HepG2 (cell line): Measurements from ENCODE around the gene PRM3. TPM values are rescaled to one million over a fixed set of nuclear protein-coding genes. Genes with fewer than 3 reads are reported as not detected.
A peak's percentile ranks its signal among the peaks of the same experiment; 100 is the strongest.

Experiments used
- ARHGAP35 ChIP-seq: sonication (generic); formaldehyde crosslinking; IDR thresholded peaks from 2 replicates; pipeline ENCODE4 v1.9.0; 2022; ENCODE audit warnings: mild to moderate bottlenecking, inconsistent platforms, moderate library complexity, missing genetic modification reagents, borderline replicate concordance
- E2F2 ChIP-seq: sonication (generic); formaldehyde crosslinking; IDR thresholded peaks from 2 replicates; pipeline ENCODE4 v1.4.0; 2020; ENCODE audit warnings: missing genetic modification reagents, borderline replicate concordance
- ELF3 ChIP-seq: IDR thresholded peaks from 2 replicates; pipeline ENCODE4 v1.6.1; 2016; ENCODE audit warnings: missing genetic modification reagents, missing compliant biosample characterization
- HMG20A ChIP-seq: IDR thresholded peaks from 2 replicates; pipeline ENCODE4 v1.6.1; 2016; ENCODE audit warnings: borderline replicate concordance
- IRF2 ChIP-seq: IDR thresholded peaks from 2 replicates; pipeline ENCODE4 v1.6.1; 2018; ENCODE audit warnings: missing genetic modification reagents, missing compliant biosample characterization
- MTF1 ChIP-seq: sonication (generic); formaldehyde crosslinking; IDR thresholded peaks from 2 replicates; pipeline ENCODE4 v1.5.0; 2020; ENCODE audit warnings: missing genetic modification reagents
- NCOR1 ChIP-seq: fragments of 200-600 bp; sonication (generic); IDR thresholded peaks from 2 replicates; pipeline ENCODE4 v1.7.0; 2017; ENCODE audit warnings: antibody characterized with exemption, low read length, borderline replicate concordance
- NR1H2 ChIP-seq: sonication (generic); formaldehyde crosslinking; IDR thresholded peaks from 2 replicates; pipeline ENCODE4 v1.8.1; 2022; ENCODE audit warnings: low read depth, missing genetic modification reagents, borderline replicate concordance
- PRDM4 ChIP-seq: sonication (generic); formaldehyde crosslinking; IDR thresholded peaks from 2 replicates; pipeline ENCODE4 v1.9.0; 2021; ENCODE audit warnings: missing genetic modification reagents, borderline replicate concordance
- RERE ChIP-seq: IDR thresholded peaks from 2 replicates; pipeline ENCODE4 v1.6.1; 2016; ENCODE audit warnings: low read depth, missing genetic modification reagents, missing compliant biosample characterization
- ZBTB21 ChIP-seq: sonication (generic); formaldehyde crosslinking; IDR thresholded peaks from 2 replicates; pipeline ENCODE4 v1.4.0; 2020; ENCODE audit warnings: missing genetic modification reagents
- ZFAT ChIP-seq: sonication (generic); formaldehyde crosslinking; conservative IDR thresholded peaks from 2 replicates; pipeline ENCODE4 v1.8.1; 2023; ENCODE audit warnings: missing genetic modification reagents, inconsistent platforms
- ZFP36 ChIP-seq: fragments of 150-350 bp; IDR thresholded peaks from 2 replicates; pipeline ENCODE4 v1.6.1; 2018; ENCODE audit warnings: borderline replicate concordance, low read length, low read depth; ENCODE audit not compliant: partially characterized antibody
- ZMYM4 ChIP-seq: sonication (generic); formaldehyde crosslinking; IDR thresholded peaks from 2 replicates; pipeline ENCODE4 v1.8.1; 2023; ENCODE audit warnings: mild to moderate bottlenecking, missing genetic modification reagents
- ZNF136 ChIP-seq: sonication (generic); formaldehyde crosslinking; IDR thresholded peaks from 2 replicates; pipeline ENCODE4 v1.8.1; 2022; ENCODE audit warnings: low read depth, mild to moderate bottlenecking, moderate library complexity, missing genetic modification reagents
- ZNF557 ChIP-seq: sonication (generic); formaldehyde crosslinking; IDR thresholded peaks from 2 replicates; pipeline ENCODE4 v1.4.0; 2020; ENCODE audit warnings: missing genetic modification reagents
- ZNF607 ChIP-seq: sonication (generic); formaldehyde crosslinking; IDR thresholded peaks from 2 replicates; pipeline ENCODE4 v1.5.1; 2020; ENCODE audit warnings: missing genetic modification reagents, mild to moderate bottlenecking, borderline replicate concordance
- ZNF773 ChIP-seq: sonication (generic); formaldehyde crosslinking; IDR thresholded peaks from 2 replicates; pipeline ENCODE4 v1.4.0; 2020; ENCODE audit warnings: missing genetic modification reagents, borderline replicate concordance
- polyA plus RNA-seq, 8 experiments: library from polyadenylated mRNA; depleted of rRNA in 3 of 8; stranded (reverse) in 7 of 8; unstranded in 1 of 8; fragments of >200 nt; fragmentation: Illumina TruSeq in 4 of 8; extraction: Trizol in 4 of 8; gene quantifications; 2 replicates each; pipeline versions ENCODE4 v1.2.1 to v1.2.3, GENCODE V29; 2011 to 2016; ENCODE audit warnings: low read depth in 4 of 8, missing spikeins in 1 of 8, mixed read lengths in 1 of 8; ENCODE audit not compliant: insufficient read depth in 1 of 8
- total RNA-seq, 5 experiments: library from RNA; depleted of rRNA; stranded (reverse); fragments of >200 nt; fragmentation: Illumina TruSeq; extraction: Trizol; gene quantifications; 2 replicates each; pipeline ENCODE4 v1.2.3, GENCODE V29; 2016; ENCODE audit warnings: low read depth in 1 of 5

Gene PRM3
- total and polyA plus RNA-seq, 2 of the 13 experiments (the other 11 are each of a cell fraction or from before 2014, with no cell fraction given), result not detected

GRCh38 chr16:11297492-11298142, 24.2 kb upstream of the PRM3 start (continued):
- TF ChIP-seq E2F2 (CRISPR knock-in tag) (peak; percentile 52; the same call in 1 of the 2 replicates), ZFAT (CRISPR knock-in tag) (no peak), IRF2 (CRISPR knock-in tag) (peak; percentile 84), ZNF136 (peak; percentile 45; the same call in 1 of the 2 replicates), ZNF557 (CRISPR knock-in tag) (no peak), ZNF607 (peak; percentile 23), ARHGAP35 (peak; percentile 92), ZMYM4 (CRISPR knock-in tag) (no peak; the same call in 1 of the 2 replicates), NR1H2 (CRISPR knock-in tag) (no peak), ZBTB21 (CRISPR knock-in tag) (no peak), RERE (CRISPR knock-in tag) (no peak; the same call in none of the 2 replicates), NCOR1 (no peak), MTF1 (peak; percentile 71; the same call in 1 of the 2 replicates), ELF3 (CRISPR knock-in tag) (no peak; the same call in 1 of the 2 replicates), ZFP36 (no peak), ZNF773 (CRISPR knock-in tag) (no peak; the same call in 1 of the 2 replicates), HMG20A (0 out of 2 replicates have a peak, but pooled peaks have one; percentile 32), PRDM4 (CRISPR knock-in tag) (no peak; the same call in 1 of the 2 replicates)
